Eye (tissue), 1 donor: ENCODE data around the gene ANK3.
"Not testable (repeated sequence)": the region's sequence is repeated elsewhere in the genome, so short reads cannot be mapped to it uniquely, and the experiment has no call there.

Experiments
- DNase-seq: peaks from one replicate; pipeline ENCODE4 v3.0.0-alpha.2; 2015

Gene ANK3

DNA sequence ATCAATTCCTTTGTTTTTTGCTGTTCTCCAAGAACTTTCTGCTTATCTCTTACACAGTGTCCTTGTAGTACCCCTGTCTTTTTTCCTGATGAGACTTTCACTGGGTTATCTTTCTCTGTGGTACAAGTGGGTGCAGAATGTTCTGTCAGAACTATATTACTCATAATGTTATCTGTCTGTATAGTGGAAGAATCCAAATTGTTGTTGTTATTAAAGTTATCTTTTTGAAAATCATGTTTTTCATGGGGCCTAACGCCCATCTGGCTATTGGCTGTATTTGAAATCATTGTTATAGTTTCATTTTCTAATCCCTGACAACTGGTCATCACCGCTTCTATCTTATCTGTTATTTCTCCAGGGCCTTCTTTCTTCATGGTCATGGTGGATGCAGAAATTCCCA is 320.4 kb downstream of the ANK3 start:
- no peak for DNase-seq

DNA sequence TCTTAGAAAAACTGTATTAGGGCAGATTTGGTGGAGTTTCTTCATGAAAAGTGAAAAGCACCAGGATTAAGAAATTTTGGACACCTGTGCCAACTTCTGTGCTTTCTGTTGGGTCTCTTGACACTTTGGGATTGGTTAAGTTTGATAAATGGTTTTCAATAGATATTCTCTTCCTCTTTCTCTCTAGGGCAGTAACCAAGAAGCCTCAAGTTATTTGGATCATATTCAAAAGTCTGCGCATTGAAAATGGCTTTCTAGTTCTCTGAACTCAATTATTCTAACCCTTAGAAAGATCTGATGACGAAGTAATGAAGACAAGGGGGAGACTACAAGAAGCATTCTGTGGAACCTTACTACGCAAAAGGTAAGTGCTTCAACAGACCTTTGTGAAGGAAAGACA is 339.3 kb downstream of the ANK3 start:
- no peak for DNase-seq

DNA sequence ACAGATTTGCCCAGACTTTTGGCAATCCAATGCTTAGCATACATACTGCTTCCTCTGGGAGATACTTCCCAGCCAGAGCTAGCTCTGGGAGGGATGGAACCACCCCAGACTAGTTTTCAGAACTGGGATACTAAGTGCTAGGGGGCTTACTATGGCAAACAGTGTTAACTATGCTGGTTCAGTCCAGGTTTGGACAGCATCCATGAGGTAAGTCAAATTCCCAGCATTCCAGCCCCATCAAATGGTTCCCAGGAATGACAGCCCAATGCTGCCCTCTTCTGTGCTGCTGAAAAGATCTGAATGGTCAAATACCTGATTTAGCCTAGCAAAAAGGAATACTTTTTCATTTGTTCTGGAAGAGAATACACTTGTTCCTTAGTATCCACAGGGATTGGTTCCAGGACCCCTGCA is 341.6 kb downstream of the ANK3 start:
- DNase-seq: no peak

DNA sequence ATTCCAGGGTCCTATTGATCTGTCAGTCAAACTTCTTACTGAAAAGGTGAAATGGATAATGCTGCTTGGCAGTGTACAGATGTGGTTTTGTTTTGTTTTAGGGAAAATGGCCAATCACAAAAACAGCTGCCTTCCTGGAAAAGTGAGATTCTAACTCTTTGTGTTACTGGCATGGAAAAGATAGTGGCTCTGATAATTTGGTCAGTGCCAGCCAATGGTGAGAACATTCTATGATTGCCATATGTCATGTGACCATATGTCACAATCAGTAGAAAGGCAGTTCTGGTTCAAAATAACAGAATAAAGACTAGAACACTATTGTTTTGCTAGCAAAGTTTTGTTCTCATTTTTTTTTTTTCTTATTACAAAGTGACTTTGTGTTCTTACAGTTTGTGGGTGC is 344.1 kb downstream of the ANK3 start:
- no peak for DNase-seq

DNA sequence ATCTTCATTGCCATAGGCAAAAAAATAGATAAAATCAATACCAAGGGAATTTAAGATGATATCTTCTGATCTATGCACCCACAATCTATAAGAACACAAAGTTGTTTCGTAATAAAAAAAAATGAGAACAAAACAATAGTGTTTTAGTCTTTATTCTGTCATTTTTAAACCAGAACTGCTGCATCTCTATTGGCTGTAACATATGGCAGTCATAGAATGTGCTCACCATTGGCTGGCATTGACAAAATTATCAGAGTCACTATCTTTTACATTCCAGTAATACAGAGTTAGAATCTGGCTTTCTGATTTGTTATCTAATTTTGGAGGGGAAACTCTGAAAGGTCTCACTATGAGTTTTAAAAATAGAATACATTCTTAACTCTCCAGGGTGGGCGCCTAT is 344.7 kb downstream of the ANK3 start:
- DNase-seq: no peak

DNA sequence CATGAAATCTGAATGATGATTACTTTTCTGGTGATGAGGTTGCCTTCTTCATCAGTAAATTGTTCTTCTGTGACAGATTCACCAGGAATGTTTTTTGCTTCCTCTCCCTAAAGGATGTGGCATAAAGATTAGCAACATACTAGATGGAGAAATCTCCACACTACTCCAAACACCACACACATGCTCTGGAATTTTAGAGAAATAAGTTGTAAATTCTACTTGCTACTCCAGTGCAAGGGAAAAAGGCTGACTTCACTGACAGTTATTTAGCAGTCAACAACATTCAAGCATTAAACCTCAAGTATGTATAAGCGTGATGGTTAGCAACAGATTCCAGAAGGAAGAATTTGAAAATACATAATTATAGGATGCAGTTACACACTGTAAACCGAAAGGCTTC is 345.4 kb downstream of the ANK3 start:
- DNase-seq: no peak

DNA sequence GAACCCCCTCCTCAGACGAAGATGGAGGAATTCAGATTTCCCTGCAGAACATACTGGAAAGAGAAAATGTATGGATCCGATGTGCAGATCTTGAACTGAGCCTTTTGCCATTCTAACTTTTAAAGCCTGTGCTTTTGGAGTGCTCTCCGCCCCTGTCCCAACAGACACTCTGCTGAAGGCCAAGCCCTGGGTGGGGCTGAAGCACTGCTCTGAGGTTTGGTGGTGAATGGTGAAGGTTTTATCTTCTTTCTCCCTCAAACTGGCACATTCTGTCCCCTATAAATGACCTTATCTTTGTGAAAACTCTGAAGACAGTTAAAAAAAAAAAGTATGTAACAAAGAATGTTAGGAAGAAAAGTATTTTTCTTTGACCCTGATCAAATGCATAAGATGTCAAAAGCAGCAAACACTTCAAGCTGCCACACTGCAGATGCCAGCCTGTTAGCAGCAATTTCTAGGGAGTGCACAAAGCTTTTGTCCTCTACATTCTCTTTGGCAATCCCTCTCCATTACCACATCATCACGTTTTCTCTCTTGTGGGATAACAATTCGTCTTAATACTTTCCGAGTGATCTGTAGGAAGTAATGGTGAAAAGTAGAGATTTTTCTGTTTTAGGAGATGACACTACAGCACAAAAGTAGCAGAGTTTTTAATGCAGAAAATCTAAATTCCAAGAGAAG is 346.0 kb downstream of the ANK3 start:
- no peak for DNase-seq

DNA sequence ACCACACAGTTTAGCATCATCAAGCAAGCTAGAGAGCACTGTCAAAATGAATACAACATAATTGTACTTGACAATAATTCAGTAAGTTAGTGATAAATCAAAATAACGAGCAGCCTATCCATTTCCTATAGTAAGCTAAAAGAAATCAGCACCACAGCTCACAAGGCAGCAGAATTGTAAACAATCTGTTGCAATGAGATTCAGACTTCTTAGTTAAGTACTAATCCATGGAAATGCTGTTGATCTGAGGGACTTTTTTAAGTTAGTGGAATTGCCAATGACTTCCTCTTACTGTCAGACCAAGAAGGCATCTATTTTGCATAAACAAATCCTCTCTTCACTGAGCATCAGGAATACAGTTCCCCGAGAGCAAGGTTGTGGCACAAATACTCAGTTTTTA is 346.8 kb downstream of the ANK3 start:
- DNase-seq: no peak

DNA sequence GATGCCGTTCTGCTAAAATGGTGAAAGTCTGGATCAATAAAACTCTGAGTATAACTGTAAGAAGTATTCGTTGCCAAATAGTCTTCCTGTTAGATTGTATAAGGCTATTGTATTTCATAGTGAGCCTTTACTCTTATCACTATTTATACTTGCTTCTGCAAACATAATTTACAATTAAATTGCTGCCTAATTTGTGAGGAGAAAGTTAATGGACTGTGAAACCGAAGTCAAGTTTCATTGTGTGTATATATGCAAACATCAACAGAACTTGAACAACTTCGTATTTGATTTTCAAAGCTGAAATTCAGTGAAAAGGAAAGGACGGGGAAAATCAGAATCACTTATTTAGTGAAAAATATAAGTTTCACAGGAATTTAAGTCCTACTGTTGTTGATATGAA is 347.4 kb downstream of the ANK3 start:
- DNase-seq: no peak

DNA sequence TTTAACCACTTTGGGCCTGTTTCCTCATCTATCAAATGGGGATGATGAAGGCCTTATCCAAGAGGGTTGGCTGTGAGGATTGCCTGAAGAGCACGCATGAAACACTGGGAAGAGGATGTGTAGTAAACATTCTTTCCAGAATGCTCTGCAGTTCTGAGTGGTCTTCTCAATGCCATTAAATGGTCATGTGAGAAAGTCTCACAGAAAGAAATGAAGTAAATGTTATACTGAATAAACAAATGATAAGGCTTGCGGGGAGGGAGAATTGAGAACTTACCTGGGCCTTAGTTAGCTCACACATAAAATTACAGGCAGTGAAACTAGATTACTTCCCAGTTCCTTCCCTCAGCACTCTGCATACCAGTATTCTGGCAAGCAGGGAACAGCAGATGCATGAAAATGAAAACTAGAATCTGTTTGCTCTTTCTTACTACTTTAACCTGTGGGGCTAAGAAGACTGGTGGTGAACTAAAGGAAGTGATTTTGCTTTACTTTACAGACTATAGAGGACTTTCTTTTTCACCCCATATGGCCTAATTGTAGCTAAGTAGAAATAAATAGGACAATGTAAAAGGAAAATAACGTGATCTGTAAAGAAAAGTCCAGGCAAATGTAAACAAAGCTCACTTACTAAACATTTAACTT is 348.1 kb downstream of the ANK3 start:
- DNase-seq: no peak

DNA sequence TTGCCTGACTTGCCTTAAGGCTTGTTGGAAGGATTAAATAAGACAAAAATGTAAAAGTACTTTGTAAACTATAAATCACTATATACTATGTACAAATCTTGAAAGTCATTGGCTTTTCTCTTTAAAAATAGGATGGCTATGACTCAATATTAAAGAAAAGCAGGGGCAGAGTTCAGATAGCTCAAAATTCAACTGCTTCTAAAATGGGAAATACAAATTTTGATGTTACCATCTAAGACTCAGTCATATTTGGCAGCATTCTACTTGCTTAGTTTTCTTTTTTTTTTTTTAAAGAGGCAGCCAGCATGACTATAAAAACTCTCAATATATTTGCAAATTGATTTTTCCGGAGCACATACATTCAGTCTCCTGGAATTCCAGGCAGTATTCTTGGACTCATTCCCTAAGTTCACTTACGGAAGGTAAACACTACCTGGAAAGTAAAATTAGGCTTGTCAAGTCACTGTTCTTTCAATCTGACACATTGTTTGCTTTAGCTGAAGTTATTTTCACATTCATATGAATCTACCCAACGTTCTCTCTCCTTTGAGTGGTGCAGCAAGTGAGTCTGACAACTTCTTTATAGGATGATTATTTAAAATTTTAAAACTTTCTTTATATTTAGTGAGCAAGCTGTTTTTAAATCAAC is 349.5 kb downstream of the ANK3 start:
- no peak for DNase-seq

DNA sequence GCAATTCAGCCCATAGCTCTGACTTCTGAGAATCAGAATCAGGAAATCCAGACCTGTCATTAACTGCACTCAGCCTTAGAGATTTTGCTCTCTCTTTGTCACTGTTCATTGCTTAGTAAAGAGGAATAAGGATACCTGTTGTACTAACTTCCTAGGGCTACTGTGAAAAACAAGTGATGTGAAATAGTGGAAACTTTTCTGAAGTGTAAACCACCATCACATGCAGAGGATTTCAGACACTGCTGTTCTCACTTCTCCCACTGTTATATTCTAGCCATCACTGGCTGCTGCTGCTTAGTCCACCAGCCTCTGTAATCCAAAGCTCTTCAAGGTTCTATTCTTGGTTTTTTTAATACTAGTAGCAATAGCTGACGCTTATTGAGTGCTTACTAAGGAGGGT is 353.7 kb downstream of the ANK3 start:
- no peak for DNase-seq

DNA sequence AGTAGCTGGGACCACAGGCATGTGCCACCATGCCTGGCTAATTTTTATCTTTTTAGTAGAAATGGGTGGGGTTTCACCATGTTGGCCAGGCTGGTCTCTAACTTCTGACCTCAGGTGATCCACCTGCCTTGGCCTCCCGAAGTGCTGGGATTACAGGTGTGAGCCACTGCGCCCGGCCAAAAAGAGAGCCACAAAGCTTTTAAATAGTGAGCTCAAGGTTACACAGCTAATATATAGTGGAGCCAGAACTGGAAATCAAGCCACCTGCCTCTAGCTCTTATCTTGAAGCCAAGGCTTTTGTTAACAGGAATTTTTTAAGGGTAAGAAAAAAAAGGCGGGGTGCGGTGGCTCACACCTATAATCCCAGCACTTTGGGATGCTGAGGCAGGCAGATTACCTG is 354.3 kb downstream of the ANK3 start:
- DNase-seq: not testable (repeated sequence)

DNA sequence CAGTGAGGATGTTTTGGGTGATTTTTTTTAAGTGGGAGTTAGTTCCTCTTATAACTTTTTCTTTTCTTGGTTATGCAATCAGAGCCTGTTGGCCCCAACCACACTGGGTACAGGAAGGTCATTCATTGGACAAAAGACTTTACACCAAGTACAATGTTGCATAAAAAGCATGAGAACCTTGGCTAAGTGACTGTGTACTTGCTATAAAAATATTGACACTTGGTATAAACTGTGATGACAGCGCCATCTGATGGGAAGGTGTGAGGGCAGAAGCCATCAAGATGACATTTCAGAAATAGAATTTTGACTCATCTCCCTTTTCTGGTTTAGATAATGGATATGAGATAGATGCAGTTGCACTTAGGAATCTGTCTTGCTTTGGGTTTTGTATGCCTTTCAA is 357.0 kb downstream of the ANK3 start:
- peak; percentile 50 for DNase-seq

DNA sequence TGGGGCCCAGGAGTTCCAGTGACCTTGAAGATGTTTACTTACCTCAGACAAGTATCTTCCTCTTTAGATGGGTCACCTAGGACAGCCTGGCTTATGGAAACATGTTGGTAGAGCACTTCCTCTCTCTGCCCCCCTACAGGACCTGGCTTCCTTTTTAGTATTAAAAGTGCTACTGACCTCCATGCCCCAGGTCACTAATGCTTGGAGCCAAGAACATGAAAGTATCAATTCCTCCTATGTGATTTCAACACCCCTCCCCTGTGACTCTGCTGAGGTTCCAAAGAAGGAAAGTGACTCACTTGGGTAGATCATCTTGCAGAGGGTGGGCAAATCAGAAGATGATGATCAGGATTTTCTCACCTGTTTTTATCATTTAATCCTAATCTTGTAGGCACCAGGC is 358.0 kb downstream of the ANK3 start:
- DNase-seq: no peak

DNA sequence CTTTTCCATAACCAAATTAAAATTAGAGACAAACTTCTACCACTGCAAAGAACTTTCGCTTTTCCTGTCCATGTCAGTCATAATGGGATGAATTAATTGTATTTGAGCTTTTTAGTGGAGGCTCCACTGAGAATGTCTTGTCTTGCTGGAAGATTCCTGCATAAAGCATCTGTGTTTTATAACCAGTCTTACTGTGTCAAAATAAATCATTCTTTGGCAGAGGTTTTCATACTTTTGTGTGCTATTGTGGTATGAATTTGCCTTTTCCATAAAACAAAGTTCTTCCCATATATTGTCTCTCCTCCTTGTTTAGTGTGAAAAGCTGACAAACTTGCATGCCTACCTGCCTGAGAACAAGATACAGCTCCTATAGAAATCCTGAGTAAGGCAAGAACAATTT is 358.5 kb downstream of the ANK3 start:
- DNase-seq: no peak

DNA sequence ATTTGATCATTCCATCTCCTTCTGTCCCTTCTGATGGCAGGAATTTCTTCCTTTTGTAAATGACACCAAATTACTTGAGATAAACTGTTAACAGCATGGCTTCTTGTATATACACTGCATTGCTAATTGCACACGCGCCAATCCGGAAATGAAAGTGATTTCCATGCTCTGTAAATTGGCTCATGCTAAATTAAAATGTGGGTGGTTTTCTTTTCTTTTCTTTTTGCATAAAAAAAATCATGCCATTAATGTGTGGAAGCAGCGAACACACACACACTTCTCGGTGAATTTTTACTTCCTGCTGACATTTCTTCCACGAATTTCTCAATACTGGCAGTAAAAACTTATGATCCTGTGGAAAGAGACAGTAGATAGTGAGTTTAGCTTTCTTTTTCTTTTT is 360.2 kb downstream of the ANK3 start:
- no peak for DNase-seq

DNA sequence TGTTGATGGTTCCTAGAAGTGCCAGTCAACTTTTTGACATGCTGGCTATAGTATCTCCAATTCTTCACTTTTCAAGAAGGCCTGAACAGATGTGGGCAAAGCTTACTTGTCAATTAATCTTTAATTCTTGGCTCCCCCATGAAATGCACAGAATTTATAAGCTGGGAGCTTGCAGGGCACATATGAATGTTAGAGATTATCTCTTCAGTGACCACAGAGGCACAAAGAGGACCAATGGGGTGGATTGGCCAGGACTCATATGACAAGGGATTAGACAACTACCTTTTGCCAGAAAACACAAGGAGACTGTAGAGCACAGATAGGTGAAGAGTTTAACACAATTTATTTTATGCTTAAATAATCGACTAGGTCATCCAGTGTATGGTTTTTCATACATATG is 361.6 kb downstream of the ANK3 start:
- no peak for DNase-seq

DNA sequence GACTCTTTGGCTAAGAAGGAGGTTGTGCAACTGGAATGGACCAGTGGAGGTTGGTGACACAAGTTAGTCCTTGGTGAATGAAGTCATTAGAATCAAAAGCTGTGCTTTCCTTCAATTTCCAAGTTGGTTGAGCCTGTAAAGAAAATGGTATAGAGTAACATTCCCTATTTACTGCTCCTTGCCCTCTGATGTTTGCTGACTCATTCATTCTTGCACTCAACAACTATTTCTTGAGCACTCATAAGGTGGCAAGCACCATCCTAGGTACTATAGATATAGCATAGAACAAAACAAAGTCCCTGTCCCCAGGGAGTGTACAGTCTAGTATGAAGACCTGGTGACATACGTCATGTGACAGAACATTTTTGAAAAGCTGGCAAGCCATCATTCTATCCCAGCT is 364.4 kb downstream of the ANK3 start:
- no peak for DNase-seq

DNA sequence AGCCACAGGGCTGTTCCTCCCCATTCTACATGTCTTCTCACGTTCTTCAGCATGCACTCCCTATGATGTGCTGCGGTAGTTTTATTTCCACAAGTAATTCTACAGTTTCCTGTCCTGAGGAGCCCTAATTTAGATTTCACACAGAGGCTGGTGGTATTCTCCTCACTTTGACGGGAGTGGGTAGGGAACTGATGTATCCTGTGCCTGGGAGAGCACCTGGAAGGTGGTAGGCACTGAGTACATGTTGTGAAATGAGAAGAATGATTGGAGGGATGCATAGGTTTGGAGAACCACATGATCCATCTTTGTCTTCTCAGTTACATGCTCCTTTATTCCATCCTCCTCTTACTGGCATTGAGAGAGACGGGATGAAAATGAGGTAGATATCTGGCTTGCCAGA is 365.2 kb downstream of the ANK3 start:
- no peak for DNase-seq

DNA sequence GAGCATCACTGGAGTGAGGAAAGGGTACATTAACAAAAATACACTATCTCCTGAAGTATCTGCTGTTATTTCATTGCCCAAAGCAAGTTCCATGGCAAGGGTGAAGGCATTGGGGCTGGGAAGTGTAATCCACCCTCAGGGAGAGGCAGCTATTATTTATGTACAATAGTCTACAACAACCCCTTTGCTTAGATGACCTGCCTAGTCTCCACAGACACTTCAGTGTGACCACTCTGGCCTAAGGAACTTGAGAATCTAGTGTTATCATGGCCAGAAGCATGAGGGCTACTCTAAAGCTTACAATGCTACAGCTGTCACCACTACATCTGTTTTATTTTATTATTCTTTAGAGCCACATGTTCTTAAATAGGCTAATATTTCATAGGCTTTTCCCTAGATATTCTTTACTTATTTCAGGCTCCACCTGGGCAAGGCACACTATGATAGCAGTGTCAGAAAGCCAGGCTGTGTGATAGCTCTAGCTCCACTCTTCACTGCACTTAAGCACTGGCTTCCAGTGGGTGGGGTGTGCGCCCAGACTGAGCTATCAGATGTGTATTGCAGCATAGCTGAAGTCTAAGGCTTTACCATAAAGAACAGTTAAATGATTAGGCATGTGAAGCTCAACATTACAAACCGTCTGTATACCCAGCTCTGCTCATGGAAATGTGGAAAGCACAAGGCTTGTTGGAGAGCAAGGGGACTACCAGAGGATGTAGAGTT is 366.4 kb downstream of the ANK3 start:
- no peak for DNase-seq

DNA sequence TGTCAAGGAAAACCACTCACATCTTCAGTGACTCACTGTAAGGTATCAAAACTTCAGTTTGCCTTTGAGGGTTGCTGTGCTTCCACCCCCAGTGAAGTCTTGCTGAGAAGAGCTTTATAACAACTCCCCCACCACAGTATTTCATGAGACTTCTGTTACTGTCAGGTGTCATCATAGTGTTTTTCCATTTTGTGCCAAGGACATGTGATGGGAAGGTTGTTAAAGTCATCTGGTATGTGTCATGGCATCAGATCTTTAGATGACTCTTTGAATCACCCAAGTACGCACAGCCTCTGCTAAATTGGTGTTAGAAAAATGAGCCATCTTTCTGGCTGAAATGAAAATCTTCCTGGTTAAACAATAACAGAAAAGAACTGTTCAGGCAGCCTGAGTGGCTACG is 368.3 kb downstream of the ANK3 start:
- no peak for DNase-seq

DNA sequence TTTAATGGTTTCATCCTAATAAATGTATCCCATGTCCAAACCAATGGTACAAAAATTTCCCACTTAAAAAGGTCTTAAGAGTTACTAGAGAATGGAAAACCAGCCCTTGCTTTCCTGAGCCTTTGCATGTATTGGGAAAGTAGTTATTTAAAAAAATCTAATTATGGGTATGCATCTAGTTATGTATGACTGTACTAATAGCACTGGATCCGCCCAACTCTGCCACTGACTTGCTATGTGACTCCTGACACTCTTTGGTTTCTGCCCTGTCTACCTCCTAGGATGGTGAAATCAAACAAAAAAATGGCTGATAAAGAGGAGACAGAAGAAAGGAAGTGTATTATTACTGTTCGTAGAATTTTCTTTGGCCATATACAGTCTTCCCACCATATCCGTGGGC is 372.9 kb downstream of the ANK3 start:
- no peak for DNase-seq
